Hepatocyte (in vitro differentiated cells): ENCODE measurements around the gene SLC9A3. TPM values are rescaled to one million over a fixed set of nuclear protein-coding genes. Genes with fewer than 3 reads are reported as not detected.
A peak's percentile ranks its signal among the peaks of the same experiment; 100 is the strongest.

Experiments
- DNase-seq: peaks from one replicate; pipeline ENCODE4 v3.0.0-alpha.2; 2016; ENCODE audit warnings: low spot score
- H2AFZ ChIP-seq: fragments of 200-600 bp; sonication (generic); 2 replicates; pipeline ENCODE4 v1.6.0; 2016; ENCODE audit warnings: antibody characterized with exemption, mild to moderate bottlenecking
- H3K27ac ChIP-seq: fragments of 200-600 bp; sonication (generic); 2 replicates; pipeline ENCODE4 v1.5.1; 2016; ENCODE audit warnings: mild to moderate bottlenecking
- H3K27me3 ChIP-seq: fragments of 200-600 bp; sonication (generic); 2 replicates; pipeline ENCODE4 v1.6.1; 2016
- H3K36me3 ChIP-seq: fragments of 200-600 bp; sonication (generic); replicated peaks from 2 replicates; pipeline ENCODE4 v1.5.1; 2016; ENCODE audit warnings: low read depth; ENCODE audit not compliant: insufficient read depth
- H3K4me1 ChIP-seq: fragments of 200-600 bp; sonication (generic); 2 replicates; pipeline ENCODE4 v1.5.1; 2016; ENCODE audit warnings: mild to moderate bottlenecking, moderate library complexity; ENCODE audit not compliant: insufficient read depth
- H3K4me2 ChIP-seq: fragments of 200-600 bp; sonication (generic); 2 replicates; pipeline ENCODE4 v1.6.0; 2016
- H3K4me3 ChIP-seq: fragments of 200-600 bp; sonication (generic); 2 replicates; pipeline ENCODE4 v1.5.1; 2016; ENCODE audit warnings: mild to moderate bottlenecking
- H3K79me2 ChIP-seq: fragments of 200-600 bp; sonication (generic); 2 replicates; pipeline ENCODE4 v1.6.0; 2017; ENCODE audit warnings: mild to moderate bottlenecking
- H3K9me2 ChIP-seq: fragments of 200-600 bp; sonication (generic); replicated peaks from 2 replicates; pipeline ENCODE4 v1.6.0; 2017; ENCODE audit warnings: mild to moderate bottlenecking; ENCODE audit not compliant: insufficient read depth
- H3K9me3 ChIP-seq: fragments of 200-600 bp; sonication (generic); 2 replicates; pipeline ENCODE4 v1.5.1; 2016; ENCODE audit warnings: low read depth, mild to moderate bottlenecking
- H4K20me1 ChIP-seq: fragments of 200-600 bp; sonication (generic); 2 replicates; pipeline ENCODE4 v1.6.0; 2016; ENCODE audit warnings: mild to moderate bottlenecking; ENCODE audit not compliant: insufficient read depth, poor library complexity, severe bottlenecking
- EZH2 ChIP-seq: fragments of 200-600 bp; sonication (generic); IDR thresholded peaks from 2 replicates; pipeline ENCODE4 v1.6.1; 2016; ENCODE audit warnings: antibody characterized with exemption, mild to moderate bottlenecking, borderline replicate concordance
- EZH2phosphoT487 ChIP-seq: fragments of 200-600 bp; sonication (generic); IDR thresholded peaks from one replicate; pipeline ENCODE4 v1.6.1; 2018; ENCODE audit warnings: antibody characterized with exemption, mild to moderate bottlenecking, low read depth, moderate library complexity; ENCODE audit not compliant: unreplicated experiment, severe bottlenecking
- WGBS: methylation state at CpG from one replicate; pipeline ENCODE4 v1.1.6; 2016; ENCODE audit warnings: low lambda C conversion rate; ENCODE audit errors: missing lambda C conversion rate; 5-methylcytosine and 5-hydroxymethylcytosine counted together
- polyA plus RNA-seq: library from polyadenylated mRNA; unstranded; fragments of >200 nt; fragmentation: Nextera tagmentation; extraction: Ambion mirVana; gene quantifications from 2 replicates; pipeline ENCODE4 v1.2.1, GENCODE V29; 2016
- total RNA-seq: library from RNA; depleted of rRNA; stranded (reverse); fragments of >200 nt; gene quantifications from 2 replicates; pipeline ENCODE4 v1.2.3, GENCODE V29; 2014
- TF ChIP-seq, protein P1 (sequence below): fragments of 200-600 bp; sonication (generic); IDR thresholded peaks from 2 replicates; pipeline ENCODE4 v1.5.1; 2016; ENCODE audit warnings: antibody characterized with exemption, mild to moderate bottlenecking; ENCODE audit not compliant: poor library complexity

The SLC9A3 gene
- total and polyA plus RNA-seq, 2 experiments from 2014 or later = 4.8 to 7.4 TPM

DNA sequence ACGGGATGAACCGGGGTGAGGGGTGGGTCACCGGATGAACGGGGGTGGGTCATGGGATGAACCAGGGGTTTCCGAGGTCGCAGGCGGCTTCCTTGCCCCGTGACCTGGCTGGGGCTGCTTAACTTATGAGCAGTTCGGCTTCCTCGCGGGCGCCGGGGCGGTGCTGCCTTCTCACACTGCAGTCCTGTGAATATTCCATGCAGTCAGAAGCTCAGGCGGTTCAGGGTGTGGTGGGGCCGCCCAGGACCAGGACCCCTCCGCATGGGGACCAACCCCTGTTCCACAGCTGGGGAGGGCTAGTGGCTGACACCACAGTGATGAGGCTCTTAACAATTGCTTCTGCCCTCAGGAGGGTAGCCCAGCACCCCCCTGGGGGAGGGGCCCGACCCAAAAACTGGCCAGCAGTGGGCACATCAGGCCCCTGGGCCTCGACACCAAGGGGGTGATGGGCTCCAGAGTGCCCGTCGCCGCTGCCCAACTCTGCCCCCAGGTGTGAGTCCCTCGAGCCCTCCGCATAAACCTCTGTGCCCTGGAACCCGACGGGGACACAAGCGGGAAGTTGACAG is 30.9 kb upstream of the SLC9A3 start:
- Histone ChIP-seq H3K4me1 (peaks cover 7% of the 10 kb centered on the region), H4K20me1 (no peaks in the 10 kb centered on the region), H2AFZ (no peak overlapping the region), H3K9me2 (no peaks in the 10 kb centered on the region), H3K27me3 (no peaks in the 10 kb centered on the region), H3K9me3 (no peaks in the 10 kb centered on the region), H3K27ac (no peak overlapping the region), H3K4me2 (no peak overlapping the region), H3K4me3 (no peak overlapping the region), H3K79me2 (no peaks in the 10 kb centered on the region), H3K36me3 (no peaks in the 10 kb centered on the region)
- DNase-seq = no peak
- 92% methylated on average over 16 of the region's 27 CpGs for WGBS
- TF ChIP-seq EZH2 = no peak

DNA sequence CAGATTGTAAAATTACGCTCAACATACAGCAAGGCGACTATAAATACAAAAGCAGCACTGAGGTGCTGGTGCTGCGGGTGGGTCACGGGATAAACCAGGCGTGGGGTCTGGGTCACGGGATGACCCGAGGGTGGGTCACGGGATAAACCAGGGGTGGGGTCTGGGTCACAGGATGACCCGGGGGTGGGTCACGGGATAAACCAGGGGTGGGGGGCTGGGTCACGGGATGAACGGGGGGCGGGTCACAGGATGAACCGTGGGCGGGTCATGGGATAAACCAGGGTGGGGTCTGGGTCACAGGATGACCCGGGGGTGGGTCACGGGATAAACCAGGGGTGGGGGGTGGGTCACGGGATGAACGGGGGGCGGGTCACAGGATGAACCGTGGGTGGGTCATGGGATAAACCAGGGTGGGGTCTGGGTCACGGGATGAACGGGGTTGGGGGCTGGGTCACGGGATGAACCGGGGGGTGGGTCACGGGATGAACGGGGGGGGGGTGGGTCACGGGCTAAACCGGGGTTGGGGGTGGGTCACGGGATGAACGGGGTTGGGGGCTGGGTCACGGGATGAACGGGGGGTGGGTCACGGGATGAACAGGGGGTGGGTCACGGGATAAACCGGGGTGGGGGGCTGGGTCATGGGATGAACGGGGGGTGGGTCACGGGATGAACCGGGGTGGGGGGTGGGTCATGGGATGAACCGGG is 30.2 kb upstream of the SLC9A3 start:
- Histone ChIP-seq H3K27me3 (no peaks in the 10 kb centered on the region), H4K20me1 (no peaks in the 10 kb centered on the region), H2AFZ (no peak overlapping the region), H3K27ac (peak overlapping the region; percentile 62), H3K9me3 (no peaks in the 10 kb centered on the region), H3K36me3 (no peaks in the 10 kb centered on the region), H3K79me2 (no peaks in the 10 kb centered on the region), H3K4me1 (peaks cover 7% of the 10 kb centered on the region), H3K9me2 (no peaks in the 10 kb centered on the region), H3K4me3 (no peak overlapping the region), H3K4me2 (no peak overlapping the region)
- 97% methylated on average over 21 of the region's 40 CpGs for WGBS
- TF ChIP-seq EZH2 (no peak), EZH2phosphoT487 (no peak)
- no peak for DNase-seq

DNA sequence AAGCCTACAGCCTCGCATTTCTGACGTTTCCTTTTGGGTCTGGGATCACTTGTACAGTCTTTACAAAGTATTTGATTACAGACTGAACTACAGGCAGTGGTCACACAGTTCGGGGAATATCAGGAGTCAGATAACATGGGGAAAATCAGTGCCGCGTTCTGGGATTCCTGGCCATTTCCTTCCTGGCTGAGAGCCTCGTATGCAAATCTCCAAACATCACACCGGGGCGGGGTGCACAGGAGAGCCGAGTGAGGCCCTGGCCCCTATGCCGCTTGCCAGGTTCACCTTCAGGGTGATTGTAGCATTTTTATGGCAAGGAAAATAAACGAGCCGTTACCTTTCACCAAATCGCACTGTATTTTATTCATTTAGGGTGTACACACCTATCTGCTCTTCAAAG is 29.6 kb upstream of the SLC9A3 start:
- H3K4me3 ChIP-seq = no peak overlapping the region
- no peaks in the 10 kb centered on the region for H3K36me3 ChIP-seq
- no peaks in the 10 kb centered on the region for H3K79me2 ChIP-seq
- peaks cover 7% of the 10 kb centered on the region for H3K4me1 ChIP-seq
- H4K20me1 ChIP-seq = no peaks in the 10 kb centered on the region
- DNase-seq = peak; percentile 61
- no peaks in the 10 kb centered on the region for H3K9me3 ChIP-seq
- no peaks in the 10 kb centered on the region for H3K9me2 ChIP-seq
- TF ChIP-seq, protein P1, sequence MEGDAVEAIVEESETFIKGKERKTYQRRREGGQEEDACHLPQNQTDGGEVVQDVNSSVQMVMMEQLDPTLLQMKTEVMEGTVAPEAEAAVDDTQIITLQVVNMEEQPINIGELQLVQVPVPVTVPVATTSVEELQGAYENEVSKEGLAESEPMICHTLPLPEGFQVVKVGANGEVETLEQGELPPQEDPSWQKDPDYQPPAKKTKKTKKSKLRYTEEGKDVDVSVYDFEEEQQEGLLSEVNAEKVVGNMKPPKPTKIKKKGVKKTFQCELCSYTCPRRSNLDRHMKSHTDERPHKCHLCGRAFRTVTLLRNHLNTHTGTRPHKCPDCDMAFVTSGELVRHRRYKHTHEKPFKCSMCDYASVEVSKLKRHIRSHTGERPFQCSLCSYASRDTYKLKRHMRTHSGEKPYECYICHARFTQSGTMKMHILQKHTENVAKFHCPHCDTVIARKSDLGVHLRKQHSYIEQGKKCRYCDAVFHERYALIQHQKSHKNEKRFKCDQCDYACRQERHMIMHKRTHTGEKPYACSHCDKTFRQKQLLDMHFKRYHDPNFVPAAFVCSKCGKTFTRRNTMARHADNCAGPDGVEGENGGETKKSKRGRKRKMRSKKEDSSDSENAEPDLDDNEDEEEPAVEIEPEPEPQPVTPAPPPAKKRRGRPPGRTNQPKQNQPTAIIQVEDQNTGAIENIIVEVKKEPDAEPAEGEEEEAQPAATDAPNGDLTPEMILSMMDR = no peak
- no peak for TF ChIP-seq EZH2phosphoT487
- peak overlapping the region; percentile 62 for H3K27ac ChIP-seq
- H3K27me3 ChIP-seq = no peaks in the 10 kb centered on the region
- no peak overlapping the region for H2AFZ ChIP-seq
- H3K4me2 ChIP-seq = no peak overlapping the region
- WGBS = 59% methylated on average over 13 of the region's 13 CpGs

DNA sequence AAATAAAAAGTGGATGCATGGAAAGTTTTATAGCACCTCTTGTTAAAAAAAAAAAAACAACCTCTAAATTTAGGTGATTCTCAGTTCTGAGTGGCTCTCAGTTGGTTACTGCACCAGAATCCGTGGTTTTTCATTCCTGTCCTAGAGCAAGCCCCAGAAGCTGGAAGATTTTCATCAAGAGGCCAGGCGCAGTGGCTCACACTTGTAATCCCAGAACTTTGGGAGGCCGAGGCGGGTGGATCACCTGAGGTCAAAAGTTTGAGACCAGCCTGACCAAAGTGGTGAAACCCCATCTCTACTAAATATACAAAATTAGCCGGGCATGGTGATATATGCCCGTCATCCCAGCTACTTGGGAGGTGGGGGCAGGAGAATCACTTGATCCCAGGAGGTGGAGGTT is 27.2 kb upstream of the SLC9A3 start:
- Histone ChIP-seq H3K79me2 (no peaks in the 10 kb centered on the region), H3K27ac (no peak overlapping the region), H3K4me1 (peaks cover 7% of the 10 kb centered on the region), H3K9me3 (no peaks in the 10 kb centered on the region), H4K20me1 (no peaks in the 10 kb centered on the region), H3K36me3 (no peaks in the 10 kb centered on the region), H3K27me3 (no peaks in the 10 kb centered on the region), H2AFZ (no peak overlapping the region), H3K4me3 (no peak overlapping the region), H3K9me2 (no peaks in the 10 kb centered on the region), H3K4me2 (no peak overlapping the region)
- WGBS = 95% methylated on average over 6 of the region's 6 CpGs
- no peak for DNase-seq
- TF ChIP-seq EZH2phosphoT487 (no peak), EZH2 (no peak)
- TF ChIP-seq, protein P1 = no peak
